Measurements from ENCODE around the gene LIN52. TPM values are rescaled to one million over a fixed set of nuclear protein-coding genes. Genes with fewer than 3 reads are reported as not detected.

Gene LIN52
- total and polyA plus RNA-seq, 2 donors (not counting 3 experiments of a cell fraction or from before 2014, with no cell fraction given): 6.6 to 9.7 TPM

GRCh38 chr14:74221741-74222140 is 137.0 kb downstream of the LIN52 start:
- Histone ChIP-seq H3K9me1 (replicated peaks; ENCODE audit: control insufficient read depth, extremely low read depth, insufficient read depth, low read length) (no peaks in the 10 kb centered on the region), H2AFZ (ENCODE audit: low read depth, low read length) (no peak overlapping the region), H3K4me2 (ENCODE audit: insufficient read depth, low read length) (no peak overlapping the region), H3K36me3 (ENCODE audit: control insufficient read depth in 2 of 2, extremely low read depth in 1 of 2, insufficient read depth in 2 of 2, low read length in 2 of 2) (no peaks in the 10 kb centered on the region), H3K27ac (ENCODE audit: insufficient read depth, low read depth, low read length) (no peak overlapping the region), H3K79me2 (ENCODE audit: control insufficient read depth, insufficient read depth, low read length) (no peaks in the 10 kb centered on the region), H3K27me3 (ENCODE audit: control insufficient read depth in 2 of 2, insufficient read depth in 2 of 2, low read length in 2 of 2) (peaks cover 11 to 13% of the 10 kb centered on the region in 2 experiments), H3K9ac (replicated peaks; ENCODE audit: extremely low read depth, insufficient read depth, low read length) (no peak overlapping the region), H3K9me3 (replicated peaks; ENCODE audit: control insufficient read depth, insufficient read depth, low read length) (no peaks in the 10 kb centered on the region), H3K4me1 (ENCODE audit: control insufficient read depth, extremely low read depth, insufficient read depth, low read length) (no peaks in the 10 kb centered on the region), H4K20me1 (replicated peaks; ENCODE audit: control insufficient read depth, extremely low read depth, insufficient read depth, low read length) (no peaks in the 10 kb centered on the region), H3K4me3 (replicated peaks in 1 of 3; ENCODE audit: insufficient read depth in 1 of 3, low read depth in 1 of 3, low read length in 3 of 3) (no peak overlapping the region)
- dilution Hi-C loops (cut with MboI; ENCODE audit: extremely low pct_ligation_motif_present, low sequenced_read_pairs): no loop called here
- DNase-seq (ENCODE audit: low read depth, low spot score) (no peak), FAIRE-seq (no peak)
- no peak for TF ChIP-seq FOS (IDR thresholded peaks at IDR 0.05; ENCODE audit: borderline replicate concordance, insufficient read depth, low read length)
- ChIA-PET CTCF (interaction anchor here (1.1 to 1.6 kb wide), 2 partner anchors 9 to 30 kb away, joined by 3 to 5 read pairs; no protein-coding TSS in a partner anchor), POLR2A (no interaction called here)
- BruUV-seq (replicated peaks): no TSS peak
- intact Hi-C loops (cut with micrococcal nuclease): no loop called here

- Histone ChIP-seq H4K20me1 (replicated peaks; ENCODE audit: control insufficient read depth, extremely low read depth, insufficient read depth, low read length) (no peaks in the 10 kb centered on the region), H3K9ac (replicated peaks; ENCODE audit: extremely low read depth, insufficient read depth, low read length) (no peak overlapping the region), H3K79me2 (ENCODE audit: control insufficient read depth, insufficient read depth, low read length) (no peaks in the 10 kb centered on the region), H3K27me3 (ENCODE audit: control insufficient read depth in 2 of 2, insufficient read depth in 2 of 2, low read length in 2 of 2) (peaks cover 9 to 11% of the 10 kb centered on the region in 2 experiments), H3K9me3 (replicated peaks; ENCODE audit: control insufficient read depth, insufficient read depth, low read length) (no peaks in the 10 kb centered on the region), H2AFZ (ENCODE audit: low read depth, low read length) (no peak overlapping the region), H3K9me1 (replicated peaks; ENCODE audit: control insufficient read depth, extremely low read depth, insufficient read depth, low read length) (no peaks in the 10 kb centered on the region), H3K4me2 (ENCODE audit: insufficient read depth, low read length) (no peak overlapping the region), H3K4me3 (replicated peaks in 1 of 3; ENCODE audit: insufficient read depth in 1 of 3, low read depth in 1 of 3, low read length in 3 of 3) (no peak overlapping the region), H3K4me1 (ENCODE audit: control insufficient read depth, extremely low read depth, insufficient read depth, low read length) (no peaks in the 10 kb centered on the region), H3K36me3 (ENCODE audit: control insufficient read depth in 2 of 2, extremely low read depth in 1 of 2, insufficient read depth in 2 of 2, low read length in 2 of 2) (no peaks in the 10 kb centered on the region), H3K27ac (ENCODE audit: insufficient read depth, low read depth, low read length) (no peak overlapping the region)
- dilution Hi-C loops (cut with MboI; ENCODE audit: extremely low pct_ligation_motif_present, low sequenced_read_pairs): no loop called here
- ChIA-PET CTCF (no interaction called here), POLR2A (no interaction called here)
- DNase-seq (ENCODE audit: low read depth, low spot score) (no peak), FAIRE-seq (no peak)
- no peak for TF ChIP-seq EZH2 (IDR thresholded peaks at IDR 0.05; ENCODE audit: borderline replicate concordance, low read depth, low read length, severe bottlenecking)
- no peak for TF ChIP-seq CTCF (IDR thresholded peaks at IDR 0.05; ENCODE audit: extremely low read depth in 1 of 2, insufficient read depth in 1 of 2, low read depth in 1 of 2, low read length in 2 of 2)
- TF ChIP-seq GATA2 (IDR thresholded peaks at IDR 0.05; ENCODE audit: insufficient read depth, insufficient read length, low read depth, low read length): no peak
- no peak for TF ChIP-seq FOS (IDR thresholded peaks at IDR 0.05; ENCODE audit: borderline replicate concordance, insufficient read depth, low read length)
- no peak for TF ChIP-seq MAX (IDR thresholded peaks at IDR 0.05; ENCODE audit: insufficient read depth, insufficient read length)
- TF ChIP-seq MYC (IDR thresholded peaks at IDR 0.05; ENCODE audit: low read depth, low read length): no peak
- TF ChIP-seq POLR2A (IDR thresholded peaks at IDR 0.05; ENCODE audit: low read depth, low read length): no peak
- TF ChIP-seq JUN (IDR thresholded peaks at IDR 0.05; ENCODE audit: borderline replicate concordance, insufficient read depth, insufficient read length, low read depth): no peak
- TF ChIP-seq POLR2AphosphoS5 (IDR thresholded peaks at IDR 0.05; ENCODE audit: insufficient read depth, low read depth, low read length): no peak
- intact Hi-C loops (cut with micrococcal nuclease): no loop called here
- BruUV-seq (replicated peaks): no TSS peak
These were observed 138.3 kb downstream of the LIN52 start for GRCh38 chr14:74223016-74223415.

All from endothelial cell of umbilical vein (primary cell).